ENCODE measurements around the gene PNPLA7. TPM values are rescaled to one million over a fixed set of nuclear protein-coding genes. Genes with fewer than 3 reads are reported as not detected.

PNPLA7 gene
- total and polyA plus RNA-seq, 10 of the 15 experiments (the other 5 are each of a cell fraction or from before 2014, with no cell fraction given), result 0.04 to 0.85 (median 0.19) TPM; not detected in 1

DNA sequence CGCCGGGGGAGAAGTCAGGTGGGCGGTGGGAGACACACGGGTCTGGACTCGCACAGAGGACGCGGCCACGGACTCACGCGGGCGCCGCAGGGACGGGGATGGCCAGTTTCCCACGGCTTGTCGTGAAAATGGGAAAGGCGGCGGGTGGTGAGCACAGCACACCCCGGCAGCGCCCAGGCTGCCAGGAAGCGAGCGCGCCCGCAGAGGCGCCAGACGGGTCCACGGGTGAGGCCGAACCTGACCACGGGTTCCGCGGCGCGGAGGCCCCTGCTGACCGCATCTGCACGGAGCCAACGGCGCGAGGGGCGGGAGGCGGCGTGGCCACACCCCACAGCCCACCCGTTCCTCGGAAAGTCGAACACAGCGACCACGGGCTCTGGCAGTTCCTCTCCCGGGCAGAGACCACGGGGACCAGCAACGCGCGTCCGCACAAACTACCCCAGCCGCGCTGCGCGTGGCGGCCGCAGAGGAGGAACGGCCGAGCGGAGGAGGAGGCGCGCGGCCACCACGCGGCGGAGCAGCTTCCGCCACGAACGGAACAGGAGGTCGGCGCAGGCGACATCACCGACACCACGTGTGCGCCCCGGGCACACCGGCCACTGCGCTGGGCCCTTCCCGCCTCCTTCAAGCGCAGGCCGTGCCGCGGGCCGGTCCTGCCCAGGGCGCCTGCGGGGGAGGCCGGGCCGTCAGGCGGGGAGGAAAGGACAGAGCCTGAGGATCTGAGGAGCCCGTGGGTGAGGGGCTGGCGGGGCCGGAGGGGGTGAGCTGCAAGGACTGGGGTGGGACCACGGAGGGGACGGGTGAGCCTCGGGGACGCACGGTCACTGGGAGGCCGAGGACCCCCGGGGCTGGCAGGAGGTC is 132.8 kb downstream of the PNPLA7 start (continued):
- TF ChIP-seq TARDBP (IDR thresholded peaks at IDR 0.05; ENCODE audit: borderline replicate concordance), result no peak
- TF ChIP-seq, protein P1, sequence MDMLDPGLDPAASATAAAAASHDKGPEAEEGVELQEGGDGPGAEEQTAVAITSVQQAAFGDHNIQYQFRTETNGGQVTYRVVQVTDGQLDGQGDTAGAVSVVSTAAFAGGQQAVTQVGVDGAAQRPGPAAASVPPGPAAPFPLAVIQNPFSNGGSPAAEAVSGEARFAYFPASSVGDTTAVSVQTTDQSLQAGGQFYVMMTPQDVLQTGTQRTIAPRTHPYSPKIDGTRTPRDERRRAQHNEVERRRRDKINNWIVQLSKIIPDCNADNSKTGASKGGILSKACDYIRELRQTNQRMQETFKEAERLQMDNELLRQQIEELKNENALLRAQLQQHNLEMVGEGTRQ (IDR thresholded peaks at IDR 0.05; ENCODE audit: borderline replicate concordance, low read depth, low read length), result peak; percentile 4
- TF ChIP-seq JUNB (IDR thresholded peaks at IDR 0.05), result no peak
- no peak for TF ChIP-seq MYB (IDR thresholded peaks at IDR 0.05; ENCODE audit: borderline replicate concordance, low read depth, low read length)
- no peak for TF ChIP-seq TAF1 (IDR thresholded peaks at IDR 0.05; ENCODE audit: borderline replicate concordance, low read depth, low read length)
- TF ChIP-seq, protein P2, sequence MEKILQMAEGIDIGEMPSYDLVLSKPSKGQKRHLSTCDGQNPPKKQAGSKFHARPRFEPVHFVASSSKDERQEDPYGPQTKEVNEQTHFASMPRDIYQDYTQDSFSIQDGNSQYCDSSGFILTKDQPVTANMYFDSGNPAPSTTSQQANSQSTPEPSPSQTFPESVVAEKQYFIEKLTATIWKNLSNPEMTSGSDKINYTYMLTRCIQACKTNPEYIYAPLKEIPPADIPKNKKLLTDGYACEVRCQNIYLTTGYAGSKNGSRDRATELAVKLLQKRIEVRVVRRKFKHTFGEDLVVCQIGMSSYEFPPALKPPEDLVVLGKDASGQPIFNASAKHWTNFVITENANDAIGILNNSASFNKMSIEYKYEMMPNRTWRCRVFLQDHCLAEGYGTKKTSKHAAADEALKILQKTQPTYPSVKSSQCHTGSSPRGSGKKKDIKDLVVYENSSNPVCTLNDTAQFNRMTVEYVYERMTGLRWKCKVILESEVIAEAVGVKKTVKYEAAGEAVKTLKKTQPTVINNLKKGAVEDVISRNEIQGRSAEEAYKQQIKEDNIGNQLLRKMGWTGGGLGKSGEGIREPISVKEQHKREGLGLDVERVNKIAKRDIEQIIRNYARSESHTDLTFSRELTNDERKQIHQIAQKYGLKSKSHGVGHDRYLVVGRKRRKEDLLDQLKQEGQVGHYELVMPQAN (conservative IDR thresholded peaks at IDR 0.05), result peak; percentile 35; the same call in 1 of the 2 replicates
- TF ChIP-seq, protein P3, sequence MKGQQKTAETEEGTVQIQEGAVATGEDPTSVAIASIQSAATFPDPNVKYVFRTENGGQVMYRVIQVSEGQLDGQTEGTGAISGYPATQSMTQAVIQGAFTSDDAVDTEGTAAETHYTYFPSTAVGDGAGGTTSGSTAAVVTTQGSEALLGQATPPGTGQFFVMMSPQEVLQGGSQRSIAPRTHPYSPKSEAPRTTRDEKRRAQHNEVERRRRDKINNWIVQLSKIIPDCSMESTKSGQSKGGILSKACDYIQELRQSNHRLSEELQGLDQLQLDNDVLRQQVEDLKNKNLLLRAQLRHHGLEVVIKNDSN (IDR thresholded peaks at IDR 0.05; ENCODE audit: borderline replicate concordance, extremely low read length, insufficient read depth, low read depth, low read length), result peak; percentile 63
- TF ChIP-seq, protein P4, sequence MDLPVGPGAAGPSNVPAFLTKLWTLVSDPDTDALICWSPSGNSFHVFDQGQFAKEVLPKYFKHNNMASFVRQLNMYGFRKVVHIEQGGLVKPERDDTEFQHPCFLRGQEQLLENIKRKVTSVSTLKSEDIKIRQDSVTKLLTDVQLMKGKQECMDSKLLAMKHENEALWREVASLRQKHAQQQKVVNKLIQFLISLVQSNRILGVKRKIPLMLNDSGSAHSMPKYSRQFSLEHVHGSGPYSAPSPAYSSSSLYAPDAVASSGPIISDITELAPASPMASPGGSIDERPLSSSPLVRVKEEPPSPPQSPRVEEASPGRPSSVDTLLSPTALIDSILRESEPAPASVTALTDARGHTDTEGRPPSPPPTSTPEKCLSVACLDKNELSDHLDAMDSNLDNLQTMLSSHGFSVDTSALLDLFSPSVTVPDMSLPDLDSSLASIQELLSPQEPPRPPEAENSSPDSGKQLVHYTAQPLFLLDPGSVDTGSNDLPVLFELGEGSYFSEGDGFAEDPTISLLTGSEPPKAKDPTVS (IDR thresholded peaks at IDR 0.05; ENCODE audit: low read depth, low read length), result no peak
- TF ChIP-seq NFYA (IDR thresholded peaks at IDR 0.05; ENCODE audit: borderline replicate concordance, low read depth, low read length), result no peak
- TF ChIP-seq GATAD2B (conservative IDR thresholded peaks at IDR 0.05; ENCODE audit: low read depth), result peak; percentile 67; the same call in 1 of the 2 replicates
- no peak for TF ChIP-seq TCF3 (IDR thresholded peaks at IDR 0.05; ENCODE audit: borderline replicate concordance, insufficient read depth, low read depth, low read length)
- TF ChIP-seq HDAC2 (IDR thresholded peaks at IDR 0.05), result no peak
- TF ChIP-seq MXI1 (IDR thresholded peaks at IDR 0.05; ENCODE audit: low read depth, low read length), result peak; percentile 81
- TF ChIP-seq POLR2A (IDR thresholded peaks at IDR 0.05; ENCODE audit: low read depth, low read length), result peak; percentile 88
- no peak for TF ChIP-seq YBX1 (IDR thresholded peaks at IDR 0.05)
- no peak for TF ChIP-seq RAD21 (IDR thresholded peaks at IDR 0.05; ENCODE audit: insufficient read depth, low read depth, low read length)
- TF ChIP-seq, protein P5, sequence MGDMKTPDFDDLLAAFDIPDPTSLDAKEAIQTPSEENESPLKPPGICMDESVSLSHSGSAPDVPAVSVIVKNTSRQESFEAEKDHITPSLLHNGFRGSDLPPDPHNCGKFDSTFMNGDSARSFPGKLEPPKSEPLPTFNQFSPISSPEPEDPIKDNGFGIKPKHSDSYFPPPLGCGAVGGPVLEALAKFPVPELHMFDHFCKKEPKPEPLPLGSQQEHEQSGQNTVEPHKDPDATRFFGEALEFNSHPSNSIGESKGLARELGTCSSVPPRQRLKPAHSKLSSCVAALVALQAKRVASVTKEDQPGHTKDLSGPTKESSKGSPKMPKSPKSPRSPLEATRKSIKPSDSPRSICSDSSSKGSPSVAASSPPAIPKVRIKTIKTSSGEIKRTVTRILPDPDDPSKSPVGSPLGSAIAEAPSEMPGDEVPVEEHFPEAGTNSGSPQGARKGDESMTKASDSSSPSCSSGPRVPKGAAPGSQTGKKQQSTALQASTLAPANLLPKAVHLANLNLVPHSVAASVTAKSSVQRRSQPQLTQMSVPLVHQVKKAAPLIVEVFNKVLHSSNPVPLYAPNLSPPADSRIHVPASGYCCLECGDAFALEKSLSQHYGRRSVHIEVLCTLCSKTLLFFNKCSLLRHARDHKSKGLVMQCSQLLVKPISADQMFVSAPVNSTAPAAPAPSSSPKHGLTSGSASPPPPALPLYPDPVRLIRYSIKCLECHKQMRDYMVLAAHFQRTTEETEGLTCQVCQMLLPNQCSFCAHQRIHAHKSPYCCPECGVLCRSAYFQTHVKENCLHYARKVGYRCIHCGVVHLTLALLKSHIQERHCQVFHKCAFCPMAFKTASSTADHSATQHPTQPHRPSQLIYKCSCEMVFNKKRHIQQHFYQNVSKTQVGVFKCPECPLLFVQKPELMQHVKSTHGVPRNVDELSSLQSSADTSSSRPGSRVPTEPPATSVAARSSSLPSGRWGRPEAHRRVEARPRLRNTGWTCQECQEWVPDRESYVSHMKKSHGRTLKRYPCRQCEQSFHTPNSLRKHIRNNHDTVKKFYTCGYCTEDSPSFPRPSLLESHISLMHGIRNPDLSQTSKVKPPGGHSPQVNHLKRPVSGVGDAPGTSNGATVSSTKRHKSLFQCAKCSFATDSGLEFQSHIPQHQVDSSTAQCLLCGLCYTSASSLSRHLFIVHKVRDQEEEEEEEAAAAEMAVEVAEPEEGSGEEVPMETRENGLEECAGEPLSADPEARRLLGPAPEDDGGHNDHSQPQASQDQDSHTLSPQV (IDR thresholded peaks at IDR 0.05), result 0 out of 2 replicates have a peak, but pooled peaks have one; percentile 6
- TF ChIP-seq RB1 (IDR thresholded peaks at IDR 0.05; ENCODE audit: borderline replicate concordance), result 0 out of 2 replicates have a peak, but pooled peaks have one; percentile 31
- peak in 1 of 2 experiments; percentile 64; a peak in 1 of 4 replicates for TF ChIP-seq BHLHE40 (IDR thresholded peaks at IDR 0.05; ENCODE audit: borderline replicate concordance in 1 of 2, low read depth in 2 of 2, low read length in 1 of 2)

All from GM12878 (cell line).